ENCODE results near the gene SMAD2.

DNA sequence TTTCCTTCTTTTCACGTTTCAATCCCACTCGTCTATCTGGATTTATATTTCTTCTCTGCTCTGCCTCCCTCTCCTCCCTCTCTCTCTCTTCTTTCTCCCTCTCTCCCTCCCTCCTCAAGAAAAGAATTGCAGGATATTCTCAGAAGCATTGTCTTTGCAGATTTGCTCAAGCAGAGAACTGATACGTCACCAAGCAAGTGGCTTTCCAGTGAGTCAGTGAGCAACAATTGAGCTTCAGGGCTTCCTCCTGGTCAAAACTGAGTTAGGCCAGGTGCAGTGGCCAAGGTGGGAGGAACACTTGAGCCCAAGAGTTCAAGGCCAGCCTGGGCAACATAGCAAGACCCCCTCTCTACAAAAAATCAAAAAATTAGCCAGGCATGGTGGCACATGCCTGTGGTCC, 151.1 kb downstream of the SMAD2 start:
- no peak for TF ChIP-seq EZH2 (IDR thresholded peaks at IDR 0.05; ENCODE audit: insufficient read depth, poor library complexity, severe bottlenecking)
- no peak for TF ChIP-seq EZH2phosphoT487 (IDR thresholded peaks at IDR 0.05; ENCODE audit: insufficient read depth, low read depth)

All from GM23248 (cell line).